K562 (cell line): Measurements from ENCODE around the gene LRP1. TPM values are rescaled to one million over a fixed set of nuclear protein-coding genes. Genes with fewer than 3 reads are reported as not detected.

Experiments used
- ARNT ChIP-seq, 2 experiments: fragments of 450-650 bp; IDR thresholded peaks; 2 replicates each; pipeline ENCODE4 v1.6.1; 2016; ENCODE audit warnings: mild to moderate bottlenecking in 1 of 2
- ATF4 ChIP-seq: fragments of 450-650 bp; formaldehyde crosslinking; IDR thresholded peaks from 2 replicates; pipeline ENCODE4 v1.4.0; 2022; ENCODE audit warnings: mild to moderate bottlenecking, moderate library complexity
- CREBBP ChIP-seq: IDR thresholded peaks from one replicate; pipeline ENCODE4 v1.6.1; 2012; ENCODE audit warnings: low read depth, mild to moderate bottlenecking, control low read depth, inconsistent platforms, low read length
- E2F5 ChIP-seq: sonication (generic); formaldehyde crosslinking; IDR thresholded peaks from 2 replicates; pipeline ENCODE4 v1.8.0; 2022; ENCODE audit warnings: mild to moderate bottlenecking, missing genetic modification reagents
- FOXA3 ChIP-seq, 2 experiments: fragments of 450-650 bp in 1 of 2; sonication (generic) in 1 of 2; formaldehyde crosslinking; IDR thresholded peaks in 1 of 2; conservative IDR thresholded peaks in 1 of 2; 2 replicates each; pipeline versions ENCODE4 v1.4.0 to v1.8.0; 2020 to 2022; ENCODE audit warnings: mild to moderate bottlenecking in 2 of 2, missing genetic modification reagents in 1 of 2
- HMGN3 ChIP-seq: IDR thresholded peaks from 2 replicates; pipeline ENCODE4 v1.6.1; 2011; ENCODE audit warnings: borderline replicate concordance, low read depth, mild to moderate bottlenecking, mixed read lengths, low read length; ENCODE audit not compliant: insufficient read length; ENCODE audit errors: extremely low read depth
- MLX ChIP-seq, 2 experiments: fragments of 450-650 bp in 1 of 2; sonication (generic) in 1 of 2; formaldehyde crosslinking; conservative IDR thresholded peaks; 2 replicates each; pipeline versions ENCODE4 v1.4.0 to v1.8.1; 2020 to 2022; ENCODE audit warnings: mild to moderate bottlenecking in 1 of 2, missing genetic modification reagents in 1 of 2
- NFE2L1 ChIP-seq: fragments of 450-650 bp; IDR thresholded peaks from 2 replicates; pipeline ENCODE4 v1.6.1; 2016; ENCODE audit warnings: missing genetic modification characterization, low read depth, mild to moderate bottlenecking, missing compliant biosample characterization, moderate library complexity, borderline replicate concordance
- NR3C1 ChIP-seq: sonication (generic); formaldehyde crosslinking; IDR thresholded peaks from 2 replicates; pipeline ENCODE4 v1.8.1; 2022; ENCODE audit warnings: missing genetic modification reagents
- POLR2G ChIP-seq: fragments of 200-400 bp; formaldehyde crosslinking; IDR thresholded peaks from 2 replicates; pipeline ENCODE4 v1.6.1; 2017; ENCODE audit warnings: low read depth, mild to moderate bottlenecking, antibody characterized with exemption, low read length, moderate library complexity
- PTTG1 ChIP-seq: fragments of 450-650 bp; IDR thresholded peaks from 2 replicates; pipeline ENCODE4 v1.6.1; 2016; ENCODE audit warnings: low read depth, mild to moderate bottlenecking, missing genetic modification characterization, missing compliant biosample characterization
- RCOR1 ChIP-seq, 2 experiments: IDR thresholded peaks; 2 replicates each; pipeline ENCODE4 v1.6.1; 2012; ENCODE audit warnings: low read depth in 2 of 2, low read length in 2 of 2, borderline replicate concordance in 1 of 2, improper control_type of control experiment in 1 of 2
- SIN3A ChIP-seq, 2 experiments: fragments of 150-350 bp in 1 of 2; IDR thresholded peaks; 2 replicates each; pipeline ENCODE4 v1.6.1; 2011 to 2016; ENCODE audit warnings: borderline replicate concordance in 2 of 2, low read depth in 2 of 2, low read length in 2 of 2, mild to moderate bottlenecking in 2 of 2, moderate library complexity in 2 of 2; ENCODE audit not compliant: control insufficient read depth in 1 of 2
- SMAD1 ChIP-seq: fragments of 150-350 bp; IDR thresholded peaks from 2 replicates; pipeline ENCODE4 v1.6.1; 2014; ENCODE audit warnings: low read length, low read depth; ENCODE audit not compliant: partially characterized antibody
- SRSF7 ChIP-seq: fragments of 200-400 bp; formaldehyde crosslinking; optimal IDR thresholded peaks from 2 replicates; pipeline ENCODE3; 2017; ENCODE audit warnings: mild to moderate bottlenecking, low read depth, low read length
- U2AF2 ChIP-seq: fragments of 200-400 bp; formaldehyde crosslinking; optimal IDR thresholded peaks from 2 replicates; pipeline ENCODE3; 2017; ENCODE audit warnings: low read depth, mild to moderate bottlenecking, low read length
- ZC3H11A ChIP-seq: IDR thresholded peaks from 2 replicates; pipeline ENCODE4 v1.6.1; 2012; ENCODE audit warnings: low read depth, low read length, improper control_type of control experiment
- ZNF444 ChIP-seq: fragments of 250-450 bp; sonication (Bioruptor Pico); IDR thresholded peaks from 2 replicates; pipeline ENCODE4 v1.4.0; 2020; ENCODE audit warnings: mild to moderate bottlenecking, moderate library complexity
- polyA plus RNA-seq, 8 experiments: library from polyadenylated mRNA; depleted of rRNA in 4 of 8; stranded (reverse) in 5 of 8; unstranded in 3 of 8; fragments of >200 nt; fragmentation: Nextera tagmentation in 2 of 8; fragmentation: Illumina TruSeq in 1 of 8; extraction: Ambion mirVana in 2 of 8; extraction: Trizol in 1 of 8; gene quantifications; 2 replicates each; pipeline versions ENCODE4 v1.2.1 to v1.2.3, GENCODE V29; 2011 to 2014; ENCODE audit warnings: inconsistent platforms in 1 of 8, missing spikeins in 1 of 8
- total RNA-seq, 7 experiments: library from RNA; depleted of rRNA in 6 of 7; stranded (reverse); fragments of >200 nt in 6 of 7; fragmentation: Illumina TruSeq in 2 of 7; extraction: Trizol in 2 of 7; gene quantifications; 2 replicates each; pipeline versions ENCODE4 v1.2.1 to v1.2.3, GENCODE V29; 2011 to 2021; ENCODE audit warnings: low replicate concordance in 1 of 7
- TF ChIP-seq, protein P1 (sequence below): fragments of 450-650 bp; IDR thresholded peaks from 2 replicates; pipeline ENCODE4 v1.6.1; 2017; ENCODE audit warnings: antibody characterized with exemption
- TF ChIP-seq, protein P2 (sequence below): fragments of 250-450 bp; sonication (Bioruptor Pico); IDR thresholded peaks from 2 replicates; pipeline ENCODE4 v1.8.0; 2021; ENCODE audit warnings: mild to moderate bottlenecking, moderate library complexity

The LRP1 gene
- total and polyA plus RNA-seq, 9 of the 15 experiments (the other 6 are each of a cell fraction or from before 2014, with no cell fraction given) = 0.04 to 0.64 (median 0.19) TPM; not detected in 2

- no peak for TF ChIP-seq NR3C1 (CRISPR knock-in tag)
- TF ChIP-seq ATF4 (CRISPR knock-in tag) = no peak
- TF ChIP-seq U2AF2 = no peak
- TF ChIP-seq RCOR1 (IDR thresholded peaks at IDR 0.05; ENCODE audit: borderline replicate concordance in 1 of 2, low read depth in 2 of 2, low read length in 2 of 2) = peak in 1 of 2 experiments; percentile 6; a peak in 1 of 4 replicates
- no peak for TF ChIP-seq MLX (CRISPR knock-in tag; conservative IDR thresholded peaks at IDR 0.05)
- no peak for TF ChIP-seq SMAD1
- TF ChIP-seq SIN3A (IDR thresholded peaks at IDR 0.05; ENCODE audit: borderline replicate concordance in 2 of 2, control insufficient read depth in 1 of 2, low read depth in 2 of 2, low read length in 2 of 2) = no peak
- no peak for TF ChIP-seq PTTG1 (tag)
- no peak; a peak in 1 of 4 replicates for TF ChIP-seq FOXA3 (CRISPR knock-in tag; conservative IDR thresholded peaks at IDR 0.05 in 1 of 2, IDR thresholded peaks at IDR 0.05 in 1 of 2)
- peak; percentile 45; the same call in 1 of the 2 replicates for TF ChIP-seq POLR2G
- no peak for TF ChIP-seq HMGN3
- TF ChIP-seq, protein P1, sequence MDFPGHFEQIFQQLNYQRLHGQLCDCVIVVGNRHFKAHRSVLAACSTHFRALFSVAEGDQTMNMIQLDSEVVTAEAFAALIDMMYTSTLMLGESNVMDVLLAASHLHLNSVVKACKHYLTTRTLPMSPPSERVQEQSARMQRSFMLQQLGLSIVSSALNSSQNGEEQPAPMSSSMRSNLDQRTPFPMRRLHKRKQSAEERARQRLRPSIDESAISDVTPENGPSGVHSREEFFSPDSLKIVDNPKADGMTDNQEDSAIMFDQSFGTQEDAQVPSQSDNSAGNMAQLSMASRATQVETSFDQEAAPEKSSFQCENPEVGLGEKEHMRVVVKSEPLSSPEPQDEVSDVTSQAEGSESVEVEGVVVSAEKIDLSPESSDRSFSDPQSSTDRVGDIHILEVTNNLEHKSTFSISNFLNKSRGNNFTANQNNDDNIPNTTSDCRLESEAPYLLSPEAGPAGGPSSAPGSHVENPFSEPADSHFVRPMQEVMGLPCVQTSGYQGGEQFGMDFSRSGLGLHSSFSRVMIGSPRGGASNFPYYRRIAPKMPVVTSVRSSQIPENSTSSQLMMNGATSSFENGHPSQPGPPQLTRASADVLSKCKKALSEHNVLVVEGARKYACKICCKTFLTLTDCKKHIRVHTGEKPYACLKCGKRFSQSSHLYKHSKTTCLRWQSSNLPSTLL = no peak
- no peak for TF ChIP-seq CREBBP
- TF ChIP-seq ZNF444 (CRISPR knock-in tag) = no peak
- TF ChIP-seq NFE2L1 (tag) = no peak
- no peak for TF ChIP-seq SRSF7
- TF ChIP-seq, protein P2, sequence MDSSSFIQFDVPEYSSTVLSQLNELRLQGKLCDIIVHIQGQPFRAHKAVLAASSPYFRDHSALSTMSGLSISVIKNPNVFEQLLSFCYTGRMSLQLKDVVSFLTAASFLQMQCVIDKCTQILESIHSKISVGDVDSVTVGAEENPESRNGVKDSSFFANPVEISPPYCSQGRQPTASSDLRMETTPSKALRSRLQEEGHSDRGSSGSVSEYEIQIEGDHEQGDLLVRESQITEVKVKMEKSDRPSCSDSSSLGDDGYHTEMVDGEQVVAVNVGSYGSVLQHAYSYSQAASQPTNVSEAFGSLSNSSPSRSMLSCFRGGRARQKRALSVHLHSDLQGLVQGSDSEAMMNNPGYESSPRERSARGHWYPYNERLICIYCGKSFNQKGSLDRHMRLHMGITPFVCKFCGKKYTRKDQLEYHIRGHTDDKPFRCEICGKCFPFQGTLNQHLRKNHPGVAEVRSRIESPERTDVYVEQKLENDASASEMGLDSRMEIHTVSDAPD (CRISPR knock-in tag) = no peak
- no peak for TF ChIP-seq ZC3H11A
- no peak for TF ChIP-seq ARNT (IDR thresholded peaks at IDR 0.05)
- no peak for TF ChIP-seq E2F5
Measured at GRCh38 chr12:57087691-57088353, 40.5 kb upstream of the LRP1 start (continued).
